ENCODE data around the gene C22orf23.
A peak's percentile ranks its signal among the peaks of the same experiment; 100 is the strongest.

DNA sequence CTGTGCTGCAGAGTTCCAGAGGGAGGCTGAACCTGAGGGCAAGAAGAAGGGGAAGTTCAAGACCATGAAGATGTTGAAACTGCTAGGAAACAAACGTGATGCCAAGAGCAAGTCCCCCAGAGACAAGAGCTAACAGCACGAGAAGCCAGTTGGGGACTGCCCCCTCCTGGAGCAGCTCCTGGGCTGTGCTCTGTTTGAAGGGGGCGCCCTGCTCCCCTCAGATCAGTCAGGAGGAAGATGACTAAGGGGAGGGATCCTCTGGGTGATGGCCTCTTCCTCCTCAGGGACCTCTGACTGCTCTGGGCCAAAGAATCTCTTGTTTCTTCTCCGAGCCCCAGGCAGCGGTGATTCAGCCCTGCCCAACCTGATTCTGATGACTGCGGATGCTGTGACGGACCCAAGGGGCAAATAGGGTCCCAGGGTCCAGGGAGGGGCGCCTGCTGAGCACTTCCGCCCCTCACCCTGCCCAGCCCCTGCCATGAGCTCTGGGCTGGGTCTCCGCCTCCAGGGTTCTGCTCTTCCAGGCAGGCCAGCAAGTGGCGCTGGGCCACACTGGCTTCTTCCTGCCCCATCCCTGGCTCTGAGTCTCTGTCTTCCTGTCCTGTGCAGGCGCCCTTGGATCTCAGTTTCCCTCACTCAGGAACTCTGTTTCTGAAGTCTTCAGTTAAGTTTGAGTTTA, 12.6 kb downstream of the C22orf23 start:
- TF ChIP-seq CTCF (IDR thresholded peaks at IDR 0.05) (no peak), POLR2A (IDR thresholded peaks at IDR 0.05) (no peak), POLR2AphosphoS5 (IDR thresholded peaks at IDR 0.05) (peak in 1 of 4 donors; percentile 7)
